Suprapubic skin (tissue), 4 donors: ENCODE data around the gene SPACA5. TPM values are rescaled to one million over a fixed set of nuclear protein-coding genes. Genes with fewer than 3 reads are reported as not detected.
"Not testable (repeated sequence)": the region's sequence is repeated elsewhere in the genome, so short reads cannot be mapped to it uniquely, and the experiment has no call there.

Experiments used
- DNase-seq, 2 donors: peaks; one replicate each; pipeline ENCODE4 v3.0.0-alpha.2; 2019; ENCODE audit warnings: low spot score in 2 of 2
- H3K27ac ChIP-seq: fragments of 200-600 bp; sonication (generic); one replicate; pipeline ENCODE4 v1.5.1; 2019
- H3K27me3 ChIP-seq: fragments of 200-600 bp; sonication (generic); one replicate; pipeline ENCODE4 v1.5.1; 2019
- H3K36me3 ChIP-seq: fragments of 200-600 bp; sonication (generic); one replicate; pipeline ENCODE4 v1.5.1; 2019
- H3K4me1 ChIP-seq: fragments of 200-600 bp; sonication (generic); one replicate; pipeline ENCODE4 v1.5.1; 2019
- H3K4me3 ChIP-seq: fragments of 200-600 bp; sonication (generic); one replicate; pipeline ENCODE4 v1.5.1; 2019; ENCODE audit warnings: mild to moderate bottlenecking
- H3K9me3 ChIP-seq: fragments of 200-600 bp; sonication (generic); one replicate; pipeline ENCODE4 v1.5.1; 2019
- EP300 ChIP-seq: sonication (generic); formaldehyde crosslinking; IDR thresholded peaks from one replicate; pipeline ENCODE4 v1.6.1; 2017; ENCODE audit warnings: antibody characterized with exemption
- POLR2A ChIP-seq, 2 donors: fragments of 450-650 bp; IDR thresholded peaks; one replicate each; pipeline ENCODE4 v1.6.1; 2017; ENCODE audit warnings: antibody characterized with exemption in 2 of 2, mild to moderate bottlenecking in 2 of 2, moderate library complexity in 2 of 2
- POLR2AphosphoS5 ChIP-seq, 3 donors: sonication (generic); formaldehyde crosslinking; IDR thresholded peaks; one replicate each; pipeline ENCODE4 v1.6.1; 2017; ENCODE audit warnings: antibody characterized with exemption in 3 of 3
- whole genome bisulfite sequencing: methylation state at CpG from one replicate; pipeline ENCODE4 v1.1.5; 2018; 5-methylcytosine and 5-hydroxymethylcytosine counted together
- total RNA-seq, 4 donors: library from RNA; depleted of rRNA; stranded (reverse); fragments of >200 nt; gene quantifications; one replicate each; pipeline ENCODE4 v1.1.0, GENCODE V29; 2016
- TF ChIP-seq, protein P1 (sequence below), 2 donors: fragments of 200-600 bp in 1 of 2; fragments of 450-650 bp in 1 of 2; sonication (generic) in 1 of 2; IDR thresholded peaks; one replicate each; pipeline ENCODE4 v1.5.1; 2016 to 2019; ENCODE audit warnings: antibody characterized with exemption in 2 of 2, mild to moderate bottlenecking in 1 of 2, moderate library complexity in 1 of 2

The SPACA5 gene
- total RNA-seq, 4 donors from 2014 or later: not detected

- H3K36me3 ChIP-seq: no peaks in the 10 kb centered on the region
- H3K4me3 ChIP-seq: peak overlapping the region; percentile 54
- 36% methylated on average over 30 of the region's 30 CpGs for WGBS
- H3K9me3 ChIP-seq: no peaks in the 10 kb centered on the region
- no peak for DNase-seq
- H3K4me1 ChIP-seq: peaks cover under 1% of the 10 kb centered on the region
- peak overlapping the region; percentile 87 for H3K27ac ChIP-seq
- no peaks in the 10 kb centered on the region for H3K27me3 ChIP-seq
- TF ChIP-seq EP300 (no peak), POLR2AphosphoS5 (IDR thresholded peaks at IDR 0.05) (no peak), POLR2A (IDR thresholded peaks at IDR 0.05) (no peak)
- TF ChIP-seq, protein P1, sequence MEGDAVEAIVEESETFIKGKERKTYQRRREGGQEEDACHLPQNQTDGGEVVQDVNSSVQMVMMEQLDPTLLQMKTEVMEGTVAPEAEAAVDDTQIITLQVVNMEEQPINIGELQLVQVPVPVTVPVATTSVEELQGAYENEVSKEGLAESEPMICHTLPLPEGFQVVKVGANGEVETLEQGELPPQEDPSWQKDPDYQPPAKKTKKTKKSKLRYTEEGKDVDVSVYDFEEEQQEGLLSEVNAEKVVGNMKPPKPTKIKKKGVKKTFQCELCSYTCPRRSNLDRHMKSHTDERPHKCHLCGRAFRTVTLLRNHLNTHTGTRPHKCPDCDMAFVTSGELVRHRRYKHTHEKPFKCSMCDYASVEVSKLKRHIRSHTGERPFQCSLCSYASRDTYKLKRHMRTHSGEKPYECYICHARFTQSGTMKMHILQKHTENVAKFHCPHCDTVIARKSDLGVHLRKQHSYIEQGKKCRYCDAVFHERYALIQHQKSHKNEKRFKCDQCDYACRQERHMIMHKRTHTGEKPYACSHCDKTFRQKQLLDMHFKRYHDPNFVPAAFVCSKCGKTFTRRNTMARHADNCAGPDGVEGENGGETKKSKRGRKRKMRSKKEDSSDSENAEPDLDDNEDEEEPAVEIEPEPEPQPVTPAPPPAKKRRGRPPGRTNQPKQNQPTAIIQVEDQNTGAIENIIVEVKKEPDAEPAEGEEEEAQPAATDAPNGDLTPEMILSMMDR (IDR thresholded peaks at IDR 0.05): no peak
Observed at GRCh38 chrX:48021026-48021900, 14.5 kb downstream of the SPACA5 start.

DNA sequence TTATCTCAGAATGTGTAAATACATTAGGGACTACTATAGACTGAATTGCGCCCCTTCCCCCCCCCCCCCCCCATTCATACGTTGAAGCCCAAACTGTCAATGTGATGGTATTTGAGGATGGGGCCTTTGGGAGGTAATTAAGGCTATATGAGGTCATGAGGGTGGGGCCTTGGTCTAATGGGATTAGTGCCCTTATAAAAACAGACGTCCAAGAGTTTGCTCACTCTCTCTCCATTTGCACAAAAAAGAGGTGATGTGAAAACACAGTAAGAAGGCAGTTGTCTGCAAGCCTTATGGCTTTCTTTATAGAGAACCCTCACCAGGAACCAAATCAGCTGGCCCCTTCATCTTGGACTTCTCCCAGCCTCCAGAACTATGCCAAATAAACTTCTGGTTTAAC, 15.3 kb downstream of the SPACA5 start:
- WGBS: 53% methylated on average over 3 of the region's 3 CpGs
- Histone ChIP-seq H3K4me3 (peak overlapping the region; percentile 54), H3K9me3 (no peaks in the 10 kb centered on the region), H3K4me1 (peaks cover 3% of the 10 kb centered on the region), H3K27ac (no peak overlapping the region), H3K36me3 (no peaks in the 10 kb centered on the region), H3K27me3 (no peaks in the 10 kb centered on the region)
- TF ChIP-seq EP300: no peak
- no peak for TF ChIP-seq POLR2A (IDR thresholded peaks at IDR 0.05)
- TF ChIP-seq POLR2AphosphoS5 (IDR thresholded peaks at IDR 0.05): no peak
- TF ChIP-seq, protein P1 (IDR thresholded peaks at IDR 0.05): no peak
- no peak for DNase-seq

DNA sequence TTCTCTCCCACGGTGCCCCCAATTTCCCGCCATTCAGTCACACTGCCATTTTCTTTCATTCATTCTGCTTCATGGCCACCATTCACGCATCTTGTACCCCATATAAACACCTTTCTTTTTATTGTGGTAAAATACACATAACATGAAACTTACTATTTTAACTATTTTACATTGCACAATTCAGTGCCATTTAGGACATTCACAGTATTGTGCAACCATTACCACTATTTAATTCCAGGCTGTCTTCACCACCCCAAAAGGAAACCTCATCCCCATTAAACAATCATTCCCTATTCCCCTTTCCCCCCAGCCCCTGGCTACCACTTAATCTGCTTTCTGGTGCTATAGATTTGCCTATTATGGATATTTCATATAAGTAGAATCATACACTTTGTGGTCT, 15.9 kb downstream of the SPACA5 start:
- no peaks in the 10 kb centered on the region for H3K9me3 ChIP-seq
- H3K27ac ChIP-seq: no peak overlapping the region
- 83% methylated on average over 3 of the region's 3 CpGs for WGBS
- no peaks in the 10 kb centered on the region for H3K27me3 ChIP-seq
- H3K36me3 ChIP-seq: no peaks in the 10 kb centered on the region
- DNase-seq: no peak
- no peak for TF ChIP-seq POLR2A (IDR thresholded peaks at IDR 0.05)
- TF ChIP-seq POLR2AphosphoS5 (IDR thresholded peaks at IDR 0.05): no peak
- TF ChIP-seq EP300: no peak
- TF ChIP-seq, protein P1 (IDR thresholded peaks at IDR 0.05): no peak
- no peak overlapping the region for H3K4me3 ChIP-seq
- H3K4me1 ChIP-seq: peaks cover 3% of the 10 kb centered on the region

DNA sequence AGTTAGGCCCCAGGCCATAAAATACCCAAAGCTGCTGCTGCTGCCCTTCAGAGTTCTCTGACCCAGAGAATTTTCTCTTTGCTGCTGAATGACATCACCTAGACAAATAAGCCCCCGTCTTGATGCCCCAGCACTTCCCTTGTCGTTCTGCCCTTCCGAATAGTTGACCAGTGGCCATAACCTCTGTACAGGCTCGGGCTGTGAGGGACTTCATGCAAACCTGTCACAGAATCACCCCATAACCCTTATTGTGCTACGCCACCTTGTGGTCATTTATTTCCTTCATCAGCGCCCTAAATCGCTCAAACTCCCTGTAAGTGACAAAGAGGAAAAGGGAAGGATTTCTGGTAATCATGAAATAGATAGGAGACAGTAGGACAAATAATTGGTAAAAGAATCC, 18.8 kb downstream of the SPACA5 start:
- H3K27me3 ChIP-seq: no peaks in the 10 kb centered on the region
- 15% methylated on average over 7 of the region's 7 CpGs for WGBS
- no peak for TF ChIP-seq EP300
- TF ChIP-seq, protein P1 (IDR thresholded peaks at IDR 0.05): peak in 1 of 2 donors; percentile 41
- no peaks in the 10 kb centered on the region for H3K9me3 ChIP-seq
- H3K4me3 ChIP-seq: no peak overlapping the region
- DNase-seq: no peak
- H3K27ac ChIP-seq: no peak overlapping the region
- H3K36me3 ChIP-seq: no peaks in the 10 kb centered on the region
- peaks cover 3% of the 10 kb centered on the region for H3K4me1 ChIP-seq

DNA sequence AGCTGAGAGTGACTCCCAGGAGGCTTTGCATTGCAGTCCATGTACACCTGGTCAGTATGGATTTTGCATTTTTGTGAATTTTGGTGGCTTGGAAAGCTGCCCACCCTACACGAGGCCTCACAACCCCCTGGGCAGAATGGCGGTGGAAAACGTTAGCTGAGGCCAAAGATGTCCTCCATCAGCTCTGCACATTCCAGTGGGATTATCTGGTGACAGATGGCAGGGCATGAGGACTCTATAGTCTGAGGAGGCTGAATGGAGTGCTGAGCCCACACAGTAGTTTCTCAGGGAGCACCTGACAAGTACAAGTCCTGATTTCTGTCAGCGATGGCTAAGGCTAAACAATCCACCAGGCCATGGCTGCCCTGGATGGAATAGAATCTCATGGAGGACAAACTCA, 20.8 kb downstream of the SPACA5 start:
- H3K4me1 ChIP-seq, H3K9me3 ChIP-seq, H3K27ac ChIP-seq, H3K27me3 ChIP-seq, H3K4me3 ChIP-seq, DNase-seq, H3K36me3 ChIP-seq: not testable (repeated sequence)
- WGBS: 46% methylated on average over 3 of the region's 4 CpGs
